ENCODE results near the gene TPH2. TPM values are rescaled to one million over a fixed set of nuclear protein-coding genes. Genes with fewer than 3 reads are reported as not detected.

The TPH2 gene
- total and polyA plus RNA-seq, 2 of the 4 experiments (the other 2 are of a cell fraction) = not detected

DNA sequence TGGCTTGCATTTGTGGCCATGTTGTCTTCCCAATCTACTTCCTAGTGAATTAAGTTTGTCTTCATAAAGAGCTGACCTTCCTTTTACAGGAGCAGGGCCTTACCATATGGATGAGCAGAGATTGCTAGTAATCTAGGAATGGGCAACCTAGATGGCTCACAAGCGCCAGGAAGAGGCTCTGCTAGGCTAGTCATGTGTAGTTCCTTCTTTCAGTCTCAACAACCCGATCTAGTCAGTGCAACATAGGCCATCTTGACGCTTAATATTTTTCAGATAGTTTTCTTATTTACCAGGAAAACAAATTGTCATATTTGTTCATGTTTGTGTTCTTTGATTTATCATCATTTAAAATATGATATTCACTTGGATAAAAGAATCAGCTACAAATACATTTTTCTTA is 48.2 kb upstream of the TPH2 start:
- Histone ChIP-seq H3K9ac (ENCODE audit: low read depth, low read length) (no peak overlapping the region), H3K79me1 (ENCODE audit: low read depth in 1 of 2, low read length in 2 of 2) (peaks cover 6 to 12% of the 10 kb centered on the region in 2 experiments; a peak in 3 of 4 replicates), H3K9me1 (ENCODE audit: insufficient read depth, low read length) (no peaks in the 10 kb centered on the region; the same call in 1 of the 2 replicates), H4K91ac (ENCODE audit: insufficient read depth, low read depth, low read length) (no peak overlapping the region), H2AK5ac (ENCODE audit: low read depth, low read length) (no peak overlapping the region), H2BK20ac (ENCODE audit: low read depth, low read length) (no peak overlapping the region), H4K8ac (ENCODE audit: low read depth in 2 of 2, low read length in 2 of 2) (no peak overlapping the region), H3K27ac (ENCODE audit: insufficient read depth, low read length) (no peak overlapping the region), H3K9me3 (ENCODE audit: control insufficient read depth, insufficient read depth, low read length) (no peaks in the 10 kb centered on the region), H3K36me3 (ENCODE audit: control insufficient read depth, insufficient read depth, low read length) (peaks cover 6% of the 10 kb centered on the region; the same call in 1 of the 2 replicates), H3K56ac (ENCODE audit: extremely low read depth, insufficient read depth, low read length) (no peak overlapping the region), H2BK120ac (ENCODE audit: low read depth, low read length) (no peak overlapping the region), H4K5ac (ENCODE audit: low read depth, low read length) (no peak overlapping the region), H2AK9ac (replicated peaks; ENCODE audit: low read depth, low read length, poor library complexity) (no peak overlapping the region), H2BK5ac (ENCODE audit: low read depth, low read length, poor library complexity, severe bottlenecking) (no peak overlapping the region), H3K4me3 (ENCODE audit: insufficient read depth, low read depth, low read length) (no peak overlapping the region), H3K4me2 (ENCODE audit: low read depth, low read length) (no peak overlapping the region), H4K20me1 (ENCODE audit: insufficient read depth, low read length) (no peaks in the 10 kb centered on the region), H3K18ac (ENCODE audit: low read depth, low read length) (no peak overlapping the region), H3K27me3 (ENCODE audit: control insufficient read depth, insufficient read depth, low read length) (no peaks in the 10 kb centered on the region), H3K23ac (ENCODE audit: low read depth, low read length) (no peak overlapping the region), H2BK15ac (ENCODE audit: low read depth, low read length) (no peak overlapping the region), H3K4me1 (ENCODE audit: control insufficient read depth, insufficient read depth, low read length) (no peaks in the 10 kb centered on the region), H3K14ac (replicated peaks; ENCODE audit: low read depth, low read length) (no peak overlapping the region), H3K4ac (ENCODE audit: low read depth, low read length) (no peak overlapping the region), H2AFZ (replicated peaks; ENCODE audit: low read length, poor library complexity) (no peak overlapping the region)
- no peak for TF ChIP-seq SMC3 (IDR thresholded peaks at IDR 0.05; ENCODE audit: low read depth, low read length)
- no peak for TF ChIP-seq RAD21 (IDR thresholded peaks at IDR 0.05; ENCODE audit: low read length)
- TF ChIP-seq MXI1 (IDR thresholded peaks at IDR 0.05; ENCODE audit: borderline replicate concordance, low read depth, low read length) = no peak
- no peak for TF ChIP-seq BHLHE40 (IDR thresholded peaks at IDR 0.05; ENCODE audit: low read depth, low read length)
- no peak for TF ChIP-seq POLR2A (IDR thresholded peaks at IDR 0.05; ENCODE audit: low read depth, low read length)
- TF ChIP-seq RFX5 (IDR thresholded peaks at IDR 0.05; ENCODE audit: low read depth, low read length) = no peak
- ATAC-seq (ENCODE audit: low read depth) (no peak), DNase-seq (no peak)
- CTCF ChIA-PET = no interaction called here
- dilution Hi-C loops (cut with HindIII; ENCODE audit: low sequenced_read_pairs, unreplicated experiment) (no loop called here), in situ Hi-C loops (cut with MboI; ENCODE audit: low sequenced_read_pairs) (no loop called here), intact Hi-C loops (cut with micrococcal nuclease) (no loop called here)
- POLR2A ChIA-PET (ENCODE audit: unreplicated experiment) = no interaction called here
- BruUV-seq (replicated peaks) = no TSS peak
- 100% methylated on average over 1 of the region's 3 CpGs; no CpG with 5 or more reads in 1 of the 2 experiments for WGBS, 2 experiments (ENCODE audit: extremely low coverage in 2 of 2, insufficient read length in 1 of 2)
